ENCODE data around the gene FNDC8. TPM values are rescaled to one million over a fixed set of nuclear protein-coding genes. Genes with fewer than 3 reads are reported as not detected.
A peak's percentile ranks its signal among the peaks of the same experiment; 100 is the strongest.

The FNDC8 gene
- total RNA-seq, 1 experiment from 2014 or later, result not detected

DNA sequence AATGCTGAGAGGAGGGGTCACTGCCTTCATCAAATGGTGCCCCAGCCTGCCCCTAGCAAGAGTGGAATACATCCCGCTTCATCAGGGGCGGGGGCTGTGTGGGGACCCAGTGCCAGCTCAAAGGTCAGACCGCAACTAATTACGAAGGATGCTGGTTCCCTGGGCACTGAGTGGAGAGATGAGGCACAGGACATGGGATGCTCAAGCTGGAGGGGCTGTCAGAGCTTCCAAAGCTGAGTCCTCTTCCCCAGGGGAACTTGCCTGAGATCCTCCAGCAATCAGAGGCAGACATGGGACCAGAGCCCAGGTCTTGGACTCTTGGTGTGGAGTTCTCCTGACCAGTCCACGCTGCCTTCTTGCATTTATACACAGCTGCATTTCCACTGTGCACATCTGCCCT lies 45.1 kb downstream of the FNDC8 start:
- TF ChIP-seq, protein P1, sequence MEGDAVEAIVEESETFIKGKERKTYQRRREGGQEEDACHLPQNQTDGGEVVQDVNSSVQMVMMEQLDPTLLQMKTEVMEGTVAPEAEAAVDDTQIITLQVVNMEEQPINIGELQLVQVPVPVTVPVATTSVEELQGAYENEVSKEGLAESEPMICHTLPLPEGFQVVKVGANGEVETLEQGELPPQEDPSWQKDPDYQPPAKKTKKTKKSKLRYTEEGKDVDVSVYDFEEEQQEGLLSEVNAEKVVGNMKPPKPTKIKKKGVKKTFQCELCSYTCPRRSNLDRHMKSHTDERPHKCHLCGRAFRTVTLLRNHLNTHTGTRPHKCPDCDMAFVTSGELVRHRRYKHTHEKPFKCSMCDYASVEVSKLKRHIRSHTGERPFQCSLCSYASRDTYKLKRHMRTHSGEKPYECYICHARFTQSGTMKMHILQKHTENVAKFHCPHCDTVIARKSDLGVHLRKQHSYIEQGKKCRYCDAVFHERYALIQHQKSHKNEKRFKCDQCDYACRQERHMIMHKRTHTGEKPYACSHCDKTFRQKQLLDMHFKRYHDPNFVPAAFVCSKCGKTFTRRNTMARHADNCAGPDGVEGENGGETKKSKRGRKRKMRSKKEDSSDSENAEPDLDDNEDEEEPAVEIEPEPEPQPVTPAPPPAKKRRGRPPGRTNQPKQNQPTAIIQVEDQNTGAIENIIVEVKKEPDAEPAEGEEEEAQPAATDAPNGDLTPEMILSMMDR (conservative IDR thresholded peaks at IDR 0.05; ENCODE audit: low read depth, low read length), result no peak
- TF ChIP-seq EZH2phosphoT487 (IDR thresholded peaks at IDR 0.05; ENCODE audit: borderline replicate concordance, low read length), result no peak
- no peak for TF ChIP-seq EZH2 (IDR thresholded peaks at IDR 0.05; ENCODE audit: low read length, unreplicated experiment)
- BruUV-seq (replicated peaks), result no TSS peak
- DNase-seq (no peak), ATAC-seq (no peak)
- no peak overlapping the region for H3K4me2 ChIP-seq (ENCODE audit: low read length)
- no peak overlapping the region for H3K9ac ChIP-seq (ENCODE audit: low read length)
- POLR2A ChIA-PET (ENCODE audit: unreplicated experiment), result interaction anchor here (0.5 kb wide), 1 partner anchor 87 kb away, joined by 3 read pairs; no protein-coding TSS in a partner anchor
- H3F3A ChIP-seq (ENCODE audit: low read length, unreplicated experiment), result no peaks in the 10 kb centered on the region
- no peaks in the 10 kb centered on the region for H4K20me1 ChIP-seq (ENCODE audit: low read length)
- no peaks in the 10 kb centered on the region for H3K9me2 ChIP-seq (replicated peaks; ENCODE audit: low read length)
- H3K36me3 ChIP-seq (ENCODE audit: low read depth, low read length), result no peaks in the 10 kb centered on the region
- no peak overlapping the region for H3K27ac ChIP-seq (ENCODE audit: low read length)
- no peaks in the 10 kb centered on the region; the same call in 1 of the 2 replicates for H3K27me3 ChIP-seq (ENCODE audit: low read length)
- peaks cover 5% of the 10 kb centered on the region for H3K4me1 ChIP-seq (ENCODE audit: insufficient read depth, low read length)
- H2AFZ ChIP-seq (ENCODE audit: low read length), result no peak overlapping the region
- intact Hi-C loops (cut with micrococcal nuclease), result no loop called here
- H3K9me3 ChIP-seq (ENCODE audit: low read length), result no peaks in the 10 kb centered on the region
- H3K79me2 ChIP-seq (ENCODE audit: low read length), result no peaks in the 10 kb centered on the region
- CTCF ChIA-PET, result no interaction called here
- H3K4me3 ChIP-seq (ENCODE audit: low read length), result no peak overlapping the region

DNA sequence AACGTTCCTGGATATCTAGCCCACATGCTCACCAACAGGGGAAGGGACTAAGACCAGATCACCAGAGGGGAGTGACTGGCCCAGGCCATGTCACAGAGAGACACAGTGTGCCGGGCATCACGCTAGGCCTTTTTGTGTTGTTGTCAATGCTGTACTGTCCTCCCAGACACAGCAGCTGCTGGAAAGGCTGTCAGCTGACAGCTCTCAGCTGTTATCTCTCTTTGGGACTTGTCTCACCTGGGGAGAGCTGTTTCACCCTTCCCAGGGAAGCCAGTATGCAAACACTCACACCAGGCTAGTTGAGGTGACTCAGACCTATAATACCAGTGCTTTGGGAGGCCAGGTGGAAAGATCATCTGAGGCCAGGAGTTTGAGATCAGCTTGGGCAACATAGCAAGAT lies 45.6 kb downstream of the FNDC8 start:
- DNase-seq (peak; percentile 30), ATAC-seq (no peak; the same call in 1 of the 2 replicates)
- Histone ChIP-seq H3K27ac (ENCODE audit: low read length) (no peak overlapping the region), H3K4me2 (ENCODE audit: low read length) (no peak overlapping the region), H4K20me1 (ENCODE audit: low read length) (no peaks in the 10 kb centered on the region), H3K4me3 (ENCODE audit: low read length) (no peak overlapping the region), H3K27me3 (ENCODE audit: low read length) (no peaks in the 10 kb centered on the region; the same call in 1 of the 2 replicates), H3K79me2 (ENCODE audit: low read length) (no peaks in the 10 kb centered on the region), H2AFZ (ENCODE audit: low read length) (no peak overlapping the region), H3F3A (ENCODE audit: low read length, unreplicated experiment) (no peaks in the 10 kb centered on the region), H3K9ac (ENCODE audit: low read length) (no peak overlapping the region), H3K36me3 (ENCODE audit: low read depth, low read length) (no peaks in the 10 kb centered on the region), H3K9me3 (ENCODE audit: low read length) (no peaks in the 10 kb centered on the region), H3K4me1 (ENCODE audit: insufficient read depth, low read length) (peaks cover 9% of the 10 kb centered on the region), H3K9me2 (replicated peaks; ENCODE audit: low read length) (no peaks in the 10 kb centered on the region)
- ChIA-PET POLR2A (ENCODE audit: unreplicated experiment) (interaction anchor here (0.5 to 0.6 kb wide), 2 partner anchors 87 to 383 kb away, joined by 3 to 8 read pairs; no protein-coding TSS in a partner anchor), CTCF (interaction anchor here (0.6 kb wide), 1 partner anchor 284 kb away, joined by 6 read pairs; no protein-coding TSS in a partner anchor)
- TF ChIP-seq, protein P1 (conservative IDR thresholded peaks at IDR 0.05; ENCODE audit: low read depth, low read length), result no peak
- TF ChIP-seq EZH2phosphoT487 (IDR thresholded peaks at IDR 0.05; ENCODE audit: borderline replicate concordance, low read length), result no peak
- no peak for TF ChIP-seq EZH2 (IDR thresholded peaks at IDR 0.05; ENCODE audit: low read length, unreplicated experiment)
- intact Hi-C loops (cut with micrococcal nuclease), result no loop called here
- no TSS peak for BruUV-seq (replicated peaks)

DNA sequence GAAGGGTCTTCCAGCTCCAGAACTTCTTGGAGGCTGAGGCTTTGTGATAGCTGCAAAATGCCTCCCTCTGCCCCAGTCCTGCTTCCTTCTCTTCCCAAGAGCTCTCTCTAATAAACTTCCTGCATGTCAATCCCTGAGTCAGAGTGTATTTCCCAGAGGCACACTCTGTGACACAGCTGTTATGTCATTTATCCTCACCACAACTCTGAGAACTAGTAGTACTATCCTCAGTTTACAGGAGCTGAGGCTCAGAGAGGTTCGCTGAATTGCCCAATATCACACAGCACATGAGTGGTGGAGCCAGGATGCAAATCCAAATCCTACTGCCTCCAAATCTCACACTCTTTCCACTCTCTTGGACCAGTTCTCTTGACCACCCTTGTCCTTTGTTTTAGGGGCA lies 46.3 kb downstream of the FNDC8 start:
- H3K9me3 ChIP-seq (ENCODE audit: low read length), result no peaks in the 10 kb centered on the region
- no peak overlapping the region for H3K4me2 ChIP-seq (ENCODE audit: low read length)
- ChIA-PET CTCF (interaction anchor here (0.6 to 0.7 kb wide), 2 partner anchors 19 to 283 kb away, joined by 3 to 6 read pairs; no protein-coding TSS in a partner anchor), POLR2A (ENCODE audit: unreplicated experiment) (no interaction called here)
- H3K27me3 ChIP-seq (ENCODE audit: low read length), result no peaks in the 10 kb centered on the region; the same call in 1 of the 2 replicates
- H3K4me3 ChIP-seq (ENCODE audit: low read length), result no peak overlapping the region
- no peaks in the 10 kb centered on the region for H3K79me2 ChIP-seq (ENCODE audit: low read length)
- no peaks in the 10 kb centered on the region for H3F3A ChIP-seq (ENCODE audit: low read length, unreplicated experiment)
- TF ChIP-seq EZH2phosphoT487 (IDR thresholded peaks at IDR 0.05; ENCODE audit: borderline replicate concordance, low read length), result no peak
- no peak for TF ChIP-seq EZH2 (IDR thresholded peaks at IDR 0.05; ENCODE audit: low read length, unreplicated experiment)
- TF ChIP-seq, protein P1 (conservative IDR thresholded peaks at IDR 0.05; ENCODE audit: low read depth, low read length), result no peak
- peak; percentile 51 for DNase-seq
- no TSS peak for BruUV-seq (replicated peaks)
- no peak overlapping the region for H3K27ac ChIP-seq (ENCODE audit: low read length)
- peaks cover 9% of the 10 kb centered on the region for H3K4me1 ChIP-seq (ENCODE audit: insufficient read depth, low read length)
- peak; percentile 65 for ATAC-seq
- no peaks in the 10 kb centered on the region for H4K20me1 ChIP-seq (ENCODE audit: low read length)
- H3K9me2 ChIP-seq (replicated peaks; ENCODE audit: low read length), result no peaks in the 10 kb centered on the region
- no peaks in the 10 kb centered on the region for H3K36me3 ChIP-seq (ENCODE audit: low read depth, low read length)
- no peak overlapping the region for H3K9ac ChIP-seq (ENCODE audit: low read length)
- intact Hi-C loops (cut with micrococcal nuclease), result no loop called here
- H2AFZ ChIP-seq (ENCODE audit: low read length), result no peak overlapping the region

Measured in PC-3 (cell line).